ENCODE measurements around the gene DNLZ.

DNA sequence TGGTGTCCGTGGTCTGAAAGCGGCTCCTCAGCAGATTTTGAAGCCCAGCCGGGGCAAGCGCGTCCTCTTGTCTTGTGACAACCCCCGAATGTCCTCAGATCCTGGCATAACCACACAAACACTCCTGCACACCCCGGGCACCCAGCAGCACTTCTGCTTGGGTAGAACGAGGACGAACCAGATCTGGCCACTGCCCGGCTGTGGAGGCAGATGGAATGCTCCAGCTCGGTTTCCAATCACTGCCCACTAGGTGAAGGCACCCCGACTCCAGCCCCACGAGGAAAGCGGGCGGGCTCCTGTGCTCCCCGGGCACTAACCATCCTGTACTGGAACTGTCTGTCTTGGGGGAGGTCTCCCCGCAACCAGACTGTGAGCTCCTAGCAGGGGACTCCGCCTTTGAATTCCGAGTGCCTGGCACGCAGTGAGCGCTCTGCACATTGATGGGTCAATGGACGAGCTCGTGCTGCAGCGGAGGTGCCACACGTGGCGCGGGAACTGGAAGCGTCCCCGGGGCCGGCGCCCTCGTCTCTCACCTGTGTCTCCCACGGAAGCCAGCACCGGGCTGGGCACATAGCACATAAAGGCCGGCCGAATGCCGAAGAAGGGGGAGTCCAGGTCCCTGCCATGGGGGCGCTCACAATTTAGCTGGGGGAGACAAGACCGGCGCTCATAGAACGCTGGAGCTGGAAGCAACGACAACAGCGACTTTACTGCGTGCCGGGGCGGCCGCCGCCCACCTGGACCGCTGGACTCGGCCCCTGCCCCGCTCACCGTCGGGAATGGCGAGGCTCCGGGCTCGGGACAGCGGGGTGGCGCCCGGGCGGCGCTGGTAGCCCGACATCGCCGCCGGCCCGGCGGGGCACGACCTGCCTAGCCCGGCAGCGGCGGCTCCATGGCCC, 46.3 kb upstream of the DNLZ start:
- TF ChIP-seq CTCF (IDR thresholded peaks at IDR 0.05): no peak
- no peak for TF ChIP-seq POLR2A (IDR thresholded peaks at IDR 0.05)
